Lower lobe of right lung (tissue), 2 donors: Measurements from ENCODE around the gene RAPSN. TPM values are rescaled to one million over a fixed set of nuclear protein-coding genes. Genes with fewer than 3 reads are reported as not detected.
A peak's percentile ranks its signal among the peaks of the same experiment; 100 is the strongest.

ENCODE experiments used
- ATAC-seq, 2 donors: fragments of 200-7000 bp; cut with Tn5 transposase; one replicate each; pipeline ENCODE4 v1.9.1; 2020 to 2022; ENCODE audit warnings: mild to moderate bottlenecking in 2 of 2, moderate library complexity in 2 of 2
- DNase-seq: peaks from one replicate; pipeline ENCODE4 v3.0.0-alpha.2; 2020
- H3K27ac ChIP-seq: fragments of 200-600 bp; one replicate; pipeline ENCODE4 v1.8.0; 2022
- H3K27me3 ChIP-seq: fragments of 200-600 bp; one replicate; pipeline ENCODE4 v1.8.0; 2022; ENCODE audit warnings: low read depth
- H3K36me3 ChIP-seq: fragments of 200-600 bp; one replicate; pipeline ENCODE4 v1.8.0; 2022; ENCODE audit warnings: mild to moderate bottlenecking
- H3K4me1 ChIP-seq: fragments of 200-600 bp; one replicate; pipeline ENCODE4 v1.8.0; 2022
- H3K4me3 ChIP-seq: fragments of 200-600 bp; one replicate; pipeline ENCODE4 v1.8.0; 2022; ENCODE audit warnings: mild to moderate bottlenecking
- H3K9me3 ChIP-seq: fragments of 200-600 bp; one replicate; pipeline ENCODE4 v1.8.0; 2022
- CTCF ChIP-seq: fragments of 200-600 bp; IDR thresholded peaks from one replicate; pipeline ENCODE4 v1.8.0; 2022; ENCODE audit warnings: antibody characterized with exemption, mild to moderate bottlenecking
- intact Hi-C: fragments of 100-400 bp; cut with DNase I; formaldehyde crosslinking; loops from one replicate; pipeline ENCODE4 v1.11.0; 2022
- total RNA-seq: library from RNA; stranded (reverse); fragmentation: NEBNext Ultra II Directional; extraction: Animal tissue kit (Norgen Biotek cat#: 25700); gene quantifications from one replicate; pipeline ENCODE4 v1.2.1, GENCODE V29; 2021
- donor health status: DM: no; HTN: yes; CAD: no; lungs with severe emphysema.

The RAPSN gene
- total RNA-seq, 1 donor from 2014 or later = 1.2 TPM

GRCh38 chr11:47470671-47471070 is 21.7 kb upstream of the RAPSN start:
- Histone ChIP-seq H3K4me3 (no peak overlapping the region), H3K9me3 (no peaks in the 10 kb centered on the region), H3K27me3 (no peaks in the 10 kb centered on the region), H3K4me1 (peaks cover 21% of the 10 kb centered on the region), H3K27ac (no peak overlapping the region), H3K36me3 (peaks cover 88% of the 10 kb centered on the region)
- no peak for TF ChIP-seq CTCF
- DNase-seq (no peak), ATAC-seq (no peak)
- intact Hi-C loops = loop anchor here (10.0 kb wide), 1 partner anchor 64 kb away; no protein-coding TSS in a partner anchor

GRCh38 chr11:47469361-47470179 is 20.6 kb upstream of the RAPSN start:
- ATAC-seq = peak; percentile 6 to 18

GRCh38 chr11:47468598-47469214 is 19.8 kb upstream of the RAPSN start:
- Histone ChIP-seq H3K4me3 (no peak overlapping the region), H3K36me3 (peaks cover 76% of the 10 kb centered on the region), H3K27me3 (no peaks in the 10 kb centered on the region), H3K4me1 (peaks cover 21% of the 10 kb centered on the region), H3K9me3 (no peaks in the 10 kb centered on the region), H3K27ac (no peak overlapping the region)
- no peak for DNase-seq
- peak; percentile 46 to 58 for ATAC-seq
- intact Hi-C loops = no loop called here
- TF ChIP-seq CTCF = no peak

More at GRCh38 chr11:47469361-47470179, 20.6 kb upstream of the RAPSN start:
- Histone ChIP-seq H3K36me3 (peaks cover 78% of the 10 kb centered on the region), H3K4me1 (peaks cover 21% of the 10 kb centered on the region), H3K9me3 (no peaks in the 10 kb centered on the region), H3K4me3 (no peak overlapping the region), H3K27ac (no peak overlapping the region), H3K27me3 (no peaks in the 10 kb centered on the region)
- no peak for DNase-seq
- intact Hi-C loops = loop anchor here (10.0 kb wide), 1 partner anchor 65 kb away; no protein-coding TSS in a partner anchor
- no peak for TF ChIP-seq CTCF

- no peak for DNase-seq
- H3K36me3 ChIP-seq = peaks cover 66% of the 10 kb centered on the region
These were observed 18.4 kb upstream of the RAPSN start for GRCh38 chr11:47467357-47467756.

More at GRCh38 chr11:47467357-47467756, 18.4 kb upstream of the RAPSN start:
- peak overlapping the region; percentile 53 for H3K27ac ChIP-seq
- no peak for ATAC-seq
- peaks cover 21% of the 10 kb centered on the region for H3K4me1 ChIP-seq
- intact Hi-C loops = no loop called here
- H3K9me3 ChIP-seq = no peaks in the 10 kb centered on the region
- no peaks in the 10 kb centered on the region for H3K27me3 ChIP-seq
- no peak overlapping the region for H3K4me3 ChIP-seq
- no peak for TF ChIP-seq CTCF
